GM15510 (cell line): ENCODE results near the gene SLC37A1.

Source experiments
- POLR2A ChIP-seq: IDR thresholded peaks from 3 replicates; pipeline ENCODE4 v1.6.1; 2011; ENCODE audit warnings: borderline replicate concordance; ENCODE audit not compliant: insufficient read length; ENCODE audit errors: extremely low read depth

SLC37A1 gene

GRCh38 chr21:42548687-42549406 lies 35.2 kb downstream of the SLC37A1 start:
- TF ChIP-seq POLR2A = no peak

- no peak for TF ChIP-seq POLR2A
These were observed 37.2 kb downstream of the SLC37A1 start for GRCh38 chr21:42550817-42551216.

GRCh38 chr21:42552407-42553336 lies 39.0 kb downstream of the SLC37A1 start:
- TF ChIP-seq POLR2A = no peak

- TF ChIP-seq POLR2A = no peak
These were observed 39.8 kb downstream of the SLC37A1 start for GRCh38 chr21:42553435-42553834.

GRCh38 chr21:42554251-42554961 lies 40.8 kb downstream of the SLC37A1 start:
- no peak for TF ChIP-seq POLR2A

GRCh38 chr21:42555756-42556438 lies 42.2 kb downstream of the SLC37A1 start:
- TF ChIP-seq POLR2A = no peak

GRCh38 chr21:42556476-42556875 lies 42.8 kb downstream of the SLC37A1 start:
- no peak for TF ChIP-seq POLR2A

- TF ChIP-seq POLR2A = no peak
These were observed 43.3 kb downstream of the SLC37A1 start for GRCh38 chr21:42556960-42557359.

- no peak for TF ChIP-seq POLR2A
These were observed 43.8 kb downstream of the SLC37A1 start for GRCh38 chr21:42557420-42557819.

GRCh38 chr21:42558368-42558767 lies 44.7 kb downstream of the SLC37A1 start:
- TF ChIP-seq POLR2A = no peak

- TF ChIP-seq POLR2A = no peak
These were observed 45.2 kb downstream of the SLC37A1 start for GRCh38 chr21:42558846-42559245.

GRCh38 chr21:42559326-42559725 lies 45.7 kb downstream of the SLC37A1 start:
- TF ChIP-seq POLR2A = no peak

- TF ChIP-seq POLR2A = no peak
These were observed 47.0 kb downstream of the SLC37A1 start for GRCh38 chr21:42560517-42561179.
